HCT116 (cell line): ENCODE measurements around the gene FGD4.

Experiments
- CTCF ChIP-seq, 3 experiments: fragments of 200-600 bp in 1 of 3; sonication (generic) in 1 of 3; IDR thresholded peaks in 2 of 3; conservative IDR thresholded peaks in 1 of 3; 2 replicates each; pipeline ENCODE4 v1.5.1; 2012 to 2017; ENCODE audit warnings: low read depth in 2 of 3, low read length in 2 of 3, antibody characterized with exemption in 1 of 3, borderline replicate concordance in 1 of 3, control low read depth in 1 of 3, mild to moderate bottlenecking in 1 of 3, mixed read lengths in 1 of 3, mixed run types in 1 of 3, moderate library complexity in 1 of 3; ENCODE audit not compliant: insufficient read depth in 1 of 3
- POLR2A ChIP-seq: IDR thresholded peaks from 2 replicates; pipeline ENCODE4 v1.7.0; 2011; ENCODE audit warnings: borderline replicate concordance; ENCODE audit not compliant: insufficient read depth, insufficient read length; ENCODE audit errors: extremely low read depth
- RAD21 ChIP-seq: IDR thresholded peaks from 2 replicates; pipeline ENCODE4 v1.6.1; 2012; ENCODE audit warnings: low read depth, mild to moderate bottlenecking

GRCh38 chr12:32533971-32534590 is 134.7 kb downstream of the FGD4 start:
- no peak for TF ChIP-seq POLR2A
- TF ChIP-seq RAD21: no peak
- TF ChIP-seq CTCF (IDR thresholded peaks at IDR 0.05 in 2 of 3, conservative IDR thresholded peaks at IDR 0.05 in 1 of 3; ENCODE audit: borderline replicate concordance in 1 of 3, insufficient read depth in 1 of 3, low read depth in 2 of 3, low read length in 2 of 3): no peak
